OCI-LY3 (cell line): ENCODE results near the gene RNASEL.

Source experiments
- CTCF ChIP-seq: fragments of 200-600, 300-600 bp; sonication (generic); IDR thresholded peaks from 2 replicates; pipeline ENCODE4 v1.5.1; 2014; ENCODE audit warnings: antibody characterized with exemption, low read length, low read depth
- EZH2phosphoT487 ChIP-seq: fragments of 200-600 bp; shearing (Covaris generic); IDR thresholded peaks from 2 replicates; pipeline ENCODE4 v1.6.1; 2018; ENCODE audit warnings: antibody characterized with exemption, mixed run types, low read depth

GRCh38 chr1:182626527-182626926 lies 37.5 kb upstream of the RNASEL start:
- TF ChIP-seq CTCF: no peak
- no peak for TF ChIP-seq EZH2phosphoT487
